Upper lobe of left lung (tissue), 6 donors: ENCODE results near the gene MRC2. TPM values are rescaled to one million over a fixed set of nuclear protein-coding genes. Genes with fewer than 3 reads are reported as not detected.

ENCODE experiments used
- ATAC-seq, 2 donors: fragments of 200-7000 bp; cut with Tn5 transposase; one replicate each; pipeline ENCODE4 v1.9.1; 2022; ENCODE audit warnings: mild to moderate bottlenecking in 2 of 2, moderate library complexity in 2 of 2; ENCODE audit not compliant: low FRiP score in 2 of 2
- DNase-seq, 2 donors: peaks; one replicate each; pipeline ENCODE4 v3.0.0-alpha.2; 2019 to 2020
- H3K27ac ChIP-seq, 4 donors: fragments of 200-600 bp; sonication (generic); one replicate each; pipeline ENCODE4 v1.5.1; 2016 to 2019
- H3K27me3 ChIP-seq, 4 donors: fragments of 200-600 bp; sonication (generic); one replicate each; pipeline ENCODE4 v1.5.1; 2017 to 2019
- H3K36me3 ChIP-seq, 4 donors: fragments of 200-600 bp; sonication (generic); one replicate each; pipeline ENCODE4 v1.5.1; 2016 to 2019
- H3K4me1 ChIP-seq, 4 donors: fragments of 200-600 bp; sonication (generic); one replicate each; pipeline ENCODE4 v1.5.1; 2018 to 2019
- H3K4me3 ChIP-seq, 4 donors: fragments of 200-600 bp; sonication (generic); one replicate each; pipeline ENCODE4 v1.5.1; 2017 to 2019; ENCODE audit warnings: mild to moderate bottlenecking in 2 of 4, moderate library complexity in 1 of 4
- H3K9me3 ChIP-seq, 4 donors: fragments of 200-600 bp; sonication (generic); one replicate each; pipeline ENCODE4 v1.5.1; 2018 to 2019
- EP300 ChIP-seq, 4 donors: sonication (generic); formaldehyde crosslinking; IDR thresholded peaks; one replicate each; pipeline ENCODE4 v1.5.1; 2017; ENCODE audit warnings: antibody characterized with exemption in 4 of 4, control low read depth in 2 of 4
- POLR2A ChIP-seq, 4 donors: fragments of 450-650 bp; IDR thresholded peaks; one replicate each; pipeline ENCODE4 v1.5.1; 2016 to 2017; ENCODE audit warnings: antibody characterized with exemption in 4 of 4, mild to moderate bottlenecking in 2 of 4
- POLR2AphosphoS5 ChIP-seq, 2 donors: sonication (generic); formaldehyde crosslinking; IDR thresholded peaks; one replicate each; pipeline ENCODE4 v1.5.1; 2017; ENCODE audit warnings: antibody characterized with exemption in 2 of 2
- WGBS, 2 donors: methylation state at CpG; one replicate each; pipeline ENCODE4 v1.1.5; 2017 to 2018; 5-methylcytosine and 5-hydroxymethylcytosine counted together
- total RNA-seq, 6 donors: library from RNA; depleted of rRNA in 4 of 6; stranded (reverse); fragments of >200 nt in 4 of 6; gene quantifications; one replicate each; pipeline versions ENCODE4 v1.1.0 to v1.2.1, GENCODE V29; 2016 to 2021
- TF ChIP-seq, protein P1 (sequence below), 6 experiments: fragments of 450-650 bp in 4 of 6; fragments of 200-600 bp in 2 of 6; sonication (generic) in 2 of 6; IDR thresholded peaks; one replicate each; pipeline ENCODE4 v1.5.1; 2016 to 2019; ENCODE audit warnings: antibody characterized with exemption in 6 of 6
- donor health status: DM: no; HTN: no; CAD: no; lungs with moderate emphysema.
- donor health status: DM: no; HTN: yes; CAD: no; lungs with severe emphysema.

Gene MRC2
- total RNA-seq, 6 donors from 2014 or later, result 32.1 to 185 (median 116) TPM

DNA sequence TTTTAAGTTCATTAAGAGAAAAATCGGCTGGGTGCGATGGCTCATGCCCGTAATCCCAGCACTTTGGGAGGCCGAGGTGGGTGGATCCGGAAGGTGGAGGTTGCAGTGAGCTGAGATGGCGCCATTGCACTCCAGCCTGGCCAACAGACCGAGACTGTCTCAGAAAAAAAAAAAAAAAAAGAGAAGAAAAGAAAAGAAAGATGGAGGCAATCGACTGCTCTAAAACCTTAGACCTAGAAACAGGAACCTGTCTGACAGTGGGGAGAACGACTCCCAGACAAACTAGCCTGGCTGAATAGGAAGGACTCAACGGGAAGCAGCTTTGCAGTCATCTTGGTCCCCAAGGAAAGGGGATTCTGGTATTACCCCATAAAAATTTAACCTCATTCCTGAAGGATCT lies 13.7 kb downstream of the MRC2 start:
- Histone ChIP-seq H3K27me3 (no peaks in the 10 kb centered on the region), H3K4me3 (no peak overlapping the region), H3K4me1 (no peaks in the 10 kb centered on the region), H3K9me3 (no peaks in the 10 kb centered on the region), H3K27ac (no peak overlapping the region), H3K36me3 (no peaks in the 10 kb centered on the region)
- 77 to 82% methylated on average over 10 of the region's 10 CpGs for WGBS, 2 donors
- TF ChIP-seq, protein P1, sequence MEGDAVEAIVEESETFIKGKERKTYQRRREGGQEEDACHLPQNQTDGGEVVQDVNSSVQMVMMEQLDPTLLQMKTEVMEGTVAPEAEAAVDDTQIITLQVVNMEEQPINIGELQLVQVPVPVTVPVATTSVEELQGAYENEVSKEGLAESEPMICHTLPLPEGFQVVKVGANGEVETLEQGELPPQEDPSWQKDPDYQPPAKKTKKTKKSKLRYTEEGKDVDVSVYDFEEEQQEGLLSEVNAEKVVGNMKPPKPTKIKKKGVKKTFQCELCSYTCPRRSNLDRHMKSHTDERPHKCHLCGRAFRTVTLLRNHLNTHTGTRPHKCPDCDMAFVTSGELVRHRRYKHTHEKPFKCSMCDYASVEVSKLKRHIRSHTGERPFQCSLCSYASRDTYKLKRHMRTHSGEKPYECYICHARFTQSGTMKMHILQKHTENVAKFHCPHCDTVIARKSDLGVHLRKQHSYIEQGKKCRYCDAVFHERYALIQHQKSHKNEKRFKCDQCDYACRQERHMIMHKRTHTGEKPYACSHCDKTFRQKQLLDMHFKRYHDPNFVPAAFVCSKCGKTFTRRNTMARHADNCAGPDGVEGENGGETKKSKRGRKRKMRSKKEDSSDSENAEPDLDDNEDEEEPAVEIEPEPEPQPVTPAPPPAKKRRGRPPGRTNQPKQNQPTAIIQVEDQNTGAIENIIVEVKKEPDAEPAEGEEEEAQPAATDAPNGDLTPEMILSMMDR (IDR thresholded peaks at IDR 0.05), result no peak
- TF ChIP-seq POLR2AphosphoS5 (IDR thresholded peaks at IDR 0.05) (no peak), EP300 (IDR thresholded peaks at IDR 0.05) (no peak), POLR2A (IDR thresholded peaks at IDR 0.05) (no peak)
- DNase-seq, result no peak
- ATAC-seq, result no peak

DNA sequence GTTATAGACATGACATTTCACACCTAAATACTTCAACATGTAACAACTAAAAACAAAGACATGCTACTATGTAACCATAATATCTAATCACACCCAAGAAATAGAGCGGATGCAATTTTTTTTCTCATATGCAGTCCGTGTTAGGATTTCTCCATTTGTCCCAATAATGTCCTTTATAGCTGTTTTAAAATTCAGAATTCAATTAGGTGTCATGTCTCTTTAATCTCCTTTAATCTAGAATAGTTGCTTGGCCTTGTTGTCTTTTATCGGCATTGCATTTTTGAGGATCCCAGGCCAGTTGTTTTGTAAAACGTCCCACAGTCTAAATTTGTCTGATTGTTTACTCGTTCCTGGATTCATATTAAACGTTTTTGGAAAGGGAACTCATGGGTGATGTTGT lies 14.5 kb downstream of the MRC2 start:
- DNase-seq, result no peak
- Histone ChIP-seq H3K27me3 (no peaks in the 10 kb centered on the region), H3K4me1 (no peaks in the 10 kb centered on the region), H3K36me3 (no peaks in the 10 kb centered on the region), H3K27ac (peak overlapping the region in 1 of 4 donors; percentile 20), H3K4me3 (no peak overlapping the region), H3K9me3 (no peaks in the 10 kb centered on the region)
- no peak for ATAC-seq
- WGBS, 2 donors, result 69 to 72% methylated on average over 6 of the region's 6 CpGs
- TF ChIP-seq POLR2AphosphoS5 (IDR thresholded peaks at IDR 0.05) (no peak), POLR2A (IDR thresholded peaks at IDR 0.05) (no peak), EP300 (IDR thresholded peaks at IDR 0.05) (no peak)
- TF ChIP-seq, protein P1 (IDR thresholded peaks at IDR 0.05), result no peak

DNA sequence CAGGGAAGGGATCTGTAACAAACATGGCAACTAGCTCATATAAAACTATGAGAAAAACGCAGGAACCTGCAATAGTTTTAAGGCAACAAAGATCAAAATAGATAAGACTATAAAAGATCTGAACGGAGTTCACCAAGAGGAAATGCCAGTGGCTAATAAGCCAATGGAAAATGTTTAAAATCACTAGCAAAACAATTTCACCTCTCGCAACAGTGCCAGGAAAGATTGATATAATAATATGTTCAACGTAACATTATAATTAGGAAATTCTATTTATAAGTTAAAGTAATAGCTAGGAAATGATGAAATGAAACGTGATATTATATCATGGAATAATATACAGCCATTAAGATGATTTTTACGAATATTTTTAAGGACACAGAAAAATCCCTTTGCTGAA lies 16.0 kb downstream of the MRC2 start:
- peaks cover 4 to 6% (median 5%) of the 10 kb centered on the region in 4 donors for H3K4me1 ChIP-seq
- no peaks in the 10 kb centered on the region for H3K9me3 ChIP-seq
- H3K4me3 ChIP-seq, result no peak overlapping the region
- no peak for DNase-seq
- H3K27ac ChIP-seq, result no peak overlapping the region
- TF ChIP-seq POLR2AphosphoS5 (IDR thresholded peaks at IDR 0.05) (no peak), POLR2A (IDR thresholded peaks at IDR 0.05) (no peak), EP300 (IDR thresholded peaks at IDR 0.05) (no peak)
- TF ChIP-seq, protein P1 (IDR thresholded peaks at IDR 0.05), result no peak
- no peaks in the 10 kb centered on the region for H3K27me3 ChIP-seq
- H3K36me3 ChIP-seq, result no peaks in the 10 kb centered on the region
- no peak for ATAC-seq
- 50 to 70% methylated on average over 6 of the region's 6 CpGs for WGBS, 2 donors

DNA sequence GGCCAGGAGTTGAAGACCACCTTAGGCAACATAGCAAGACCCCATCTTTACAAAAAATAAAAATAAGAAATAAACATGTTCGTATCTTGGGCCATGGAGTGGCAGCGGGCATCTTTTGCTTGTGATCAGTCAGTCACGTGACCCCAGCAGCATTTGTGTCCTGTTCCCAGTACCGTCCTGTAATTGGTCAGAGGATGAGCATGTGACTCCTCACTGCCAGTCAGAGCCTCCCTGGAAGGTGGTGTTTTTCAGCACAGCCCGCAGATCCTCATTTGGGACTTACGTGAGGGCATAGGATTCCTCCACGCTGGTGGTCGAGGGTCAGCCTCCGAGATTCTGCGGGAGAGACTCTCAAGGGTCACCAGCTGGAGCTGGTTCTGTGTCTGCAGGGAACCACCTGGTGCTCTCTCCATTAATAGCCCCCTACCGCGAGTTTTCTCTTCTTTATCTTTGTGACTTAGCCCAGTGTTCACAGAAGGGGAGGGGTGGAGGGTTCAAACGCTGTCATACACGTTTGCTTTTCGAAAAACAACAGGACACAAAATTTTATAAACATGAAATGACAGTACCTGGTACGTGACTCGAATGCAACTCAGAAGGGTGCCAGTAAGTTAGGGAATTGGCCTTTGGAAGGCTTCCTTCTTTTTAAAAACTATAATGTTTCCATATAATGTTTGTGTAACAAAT lies 17.2 kb downstream of the MRC2 start:
- Histone ChIP-seq H3K27me3 (no peaks in the 10 kb centered on the region), H3K27ac (no peak overlapping the region), H3K4me1 (peaks cover 6 to 16% (median 13%) of the 10 kb centered on the region in 4 donors), H3K9me3 (no peaks in the 10 kb centered on the region), H3K4me3 (no peak overlapping the region), H3K36me3 (no peaks in the 10 kb centered on the region)
- DNase-seq (no peak), ATAC-seq (no peak)
- 77 to 84% methylated on average over 13 to 17 of the region's 17 CpGs for WGBS, 2 donors
- TF ChIP-seq, protein P1 (IDR thresholded peaks at IDR 0.05), result no peak
- TF ChIP-seq EP300 (IDR thresholded peaks at IDR 0.05), result no peak
- no peak for TF ChIP-seq POLR2AphosphoS5 (IDR thresholded peaks at IDR 0.05)
- no peak for TF ChIP-seq POLR2A (IDR thresholded peaks at IDR 0.05)
